H9 (cell line): ENCODE measurements around the gene S100Z. TPM values are rescaled to one million over a fixed set of nuclear protein-coding genes. Genes with fewer than 3 reads are reported as not detected.

Experiments used
- DNase-seq: peaks from one replicate; pipeline ENCODE4 v3.0.0-alpha.2; 2017
- H2AFZ ChIP-seq: one replicate; pipeline ENCODE4 v1.6.1; 2013; ENCODE audit warnings: mild to moderate bottlenecking, low read length, control low read depth, moderate library complexity
- H2AK5ac ChIP-seq: 2 replicates; pipeline ENCODE4 v1.6.1; 2013; ENCODE audit warnings: low read length, control low read depth, mixed read lengths; ENCODE audit not compliant: insufficient read length
- H2BK120ac ChIP-seq: one replicate; pipeline ENCODE4 v1.6.1; 2013; ENCODE audit warnings: low read depth, mild to moderate bottlenecking, low read length, control low read depth, inconsistent platforms; ENCODE audit not compliant: poor library complexity, severe bottlenecking
- H2BK12ac ChIP-seq: 2 replicates; pipeline ENCODE4 v1.6.1; 2013; ENCODE audit warnings: low read length, control low read depth, mixed read lengths, low read depth; ENCODE audit not compliant: insufficient read length
- H2BK15ac ChIP-seq: 2 replicates; pipeline ENCODE4 v1.6.1; 2013; ENCODE audit warnings: low read depth, low read length, control low read depth
- H2BK20ac ChIP-seq: one replicate; pipeline ENCODE4 v1.6.1; 2013; ENCODE audit warnings: low read depth, mild to moderate bottlenecking, low read length, control low read depth, inconsistent platforms; ENCODE audit not compliant: poor library complexity, severe bottlenecking
- H2BK5ac ChIP-seq: 2 replicates; pipeline ENCODE4 v1.6.1; 2013; ENCODE audit warnings: low read length, control low read depth, mixed read lengths; ENCODE audit not compliant: insufficient read length
- H3K14ac ChIP-seq: 2 replicates; pipeline ENCODE4 v1.6.1; 2013; ENCODE audit warnings: low read length, control low read depth; ENCODE audit not compliant: insufficient read depth
- H3K18ac ChIP-seq: 2 replicates; pipeline ENCODE4 v1.6.1; 2013; ENCODE audit warnings: low read depth, mild to moderate bottlenecking, mixed read lengths, low read length, control low read depth; ENCODE audit not compliant: insufficient read length
- H3K23ac ChIP-seq: 2 replicates; pipeline ENCODE4 v1.6.1; 2013; ENCODE audit warnings: low read length, control low read depth, mixed read lengths, low read depth; ENCODE audit not compliant: insufficient read length
- H3K23me2 ChIP-seq: 2 replicates; pipeline ENCODE4 v1.6.1; 2013; ENCODE audit warnings: low read depth, mild to moderate bottlenecking, mixed read lengths, low read length, control low read depth; ENCODE audit not compliant: insufficient read length, poor library complexity, severe bottlenecking
- H3K27ac ChIP-seq: 2 replicates; pipeline ENCODE4 v1.5.1; 2013; ENCODE audit warnings: low read length, control low read depth, mixed read lengths, low read depth; ENCODE audit not compliant: insufficient read length
- H3K27me3 ChIP-seq: 2 replicates; pipeline ENCODE4 v1.6.1; 2013; ENCODE audit warnings: low read length, control low read depth, inconsistent platforms; ENCODE audit not compliant: insufficient read depth
- H3K4ac ChIP-seq: 2 replicates; pipeline ENCODE4 v1.6.1; 2013; ENCODE audit warnings: low read depth, mild to moderate bottlenecking, control low read depth, inconsistent platforms, low read length, moderate library complexity
- H3K4me1 ChIP-seq: 2 replicates; pipeline ENCODE4 v1.6.1; 2013; ENCODE audit warnings: low read length, control low read depth, inconsistent platforms; ENCODE audit not compliant: insufficient read depth
- H3K4me2 ChIP-seq: 2 replicates; pipeline ENCODE4 v1.6.1; 2013; ENCODE audit warnings: low read length, control low read depth, mixed read lengths; ENCODE audit not compliant: insufficient read length, insufficient read depth
- H3K56ac ChIP-seq: 2 replicates; pipeline ENCODE4 v1.6.1; 2013; ENCODE audit warnings: low read depth, mild to moderate bottlenecking, mixed read lengths, low read length, control low read depth; ENCODE audit not compliant: insufficient read length
- H3K79me1 ChIP-seq: 2 replicates; pipeline ENCODE4 v1.6.1; 2013; ENCODE audit warnings: low read depth, mild to moderate bottlenecking, moderate library complexity, low read length, control low read depth, inconsistent platforms; ENCODE audit not compliant: insufficient read depth, poor library complexity, severe bottlenecking
- H3K79me2 ChIP-seq: 2 replicates; pipeline ENCODE4 v1.6.1; 2013; ENCODE audit warnings: low read length, control low read depth, inconsistent platforms; ENCODE audit not compliant: insufficient read depth
- H3K9ac ChIP-seq: 2 replicates; pipeline ENCODE4 v1.6.1; 2013; ENCODE audit warnings: low read length, control low read depth, mixed read lengths; ENCODE audit not compliant: insufficient read length; ENCODE audit errors: extremely low read depth
- H3K9me3 ChIP-seq: one replicate; pipeline ENCODE4 v1.6.1; 2013; ENCODE audit warnings: low read depth, low read length, inconsistent platforms; ENCODE audit not compliant: control insufficient read depth
- H3T11ph ChIP-seq: one replicate; pipeline ENCODE4 v1.6.1; 2013; ENCODE audit warnings: mild to moderate bottlenecking, low read length, control low read depth, inconsistent platforms
- H4K20me1 ChIP-seq: one replicate; pipeline ENCODE4 v1.6.1; 2013; ENCODE audit not compliant: control insufficient read depth, insufficient read length, insufficient read depth
- H4K5ac ChIP-seq: 2 replicates; pipeline ENCODE4 v1.6.1; 2013; ENCODE audit warnings: low read depth, mild to moderate bottlenecking, mixed read lengths, low read length, control low read depth; ENCODE audit not compliant: insufficient read length
- H4K8ac ChIP-seq: replicated peaks from 2 replicates; pipeline ENCODE4 v1.6.1; 2013; ENCODE audit warnings: low read length, control low read depth, mixed read lengths, low read depth; ENCODE audit not compliant: insufficient read length
- H4K91ac ChIP-seq: 2 replicates; pipeline ENCODE4 v1.6.1; 2013; ENCODE audit warnings: low read depth, mild to moderate bottlenecking, moderate library complexity, mixed read lengths, low read length, control low read depth; ENCODE audit not compliant: insufficient read length
- H3K27ac Mint-ChIP-seq, 3 experiments: 2 replicates in 2 of 3; 3 replicates in 1 of 3; pipeline ENCODE4 v1.8.0; 2020 to 2021; ENCODE audit warnings: mixed read lengths in 3 of 3, mild to moderate bottlenecking in 1 of 3, moderate library complexity in 1 of 3
- H3K27me3 Mint-ChIP-seq: 2 replicates; pipeline ENCODE4 v1.8.0; 2021; ENCODE audit warnings: low read depth, mild to moderate bottlenecking, moderate library complexity, mixed read lengths
- H3K36me3 Mint-ChIP-seq, 3 experiments: 2 replicates in 2 of 3; 3 replicates in 1 of 3; pipeline ENCODE4 v1.8.0; 2020 to 2021; ENCODE audit warnings: low read depth in 3 of 3, mixed read lengths in 3 of 3; ENCODE audit not compliant: insufficient read depth in 1 of 3
- H3K4me1 Mint-ChIP-seq, 2 experiments: 2 replicates each; pipeline ENCODE4 v1.8.0; 2020; ENCODE audit warnings: mixed read lengths in 2 of 2
- H3K4me3 Mint-ChIP-seq, 2 experiments: 2 replicates in 1 of 2; 3 replicates in 1 of 2; pipeline ENCODE4 v1.8.0; 2020 to 2021; ENCODE audit warnings: mild to moderate bottlenecking in 2 of 2, mixed read lengths in 2 of 2, moderate library complexity in 1 of 2
- H3K9me3 Mint-ChIP-seq, 2 experiments: 2 replicates in 1 of 2; 3 replicates in 1 of 2; pipeline ENCODE4 v1.8.0; 2020; ENCODE audit warnings: mild to moderate bottlenecking in 2 of 2, mixed read lengths in 2 of 2, moderate library complexity in 1 of 2
- WGBS: extraction: QIAGEN DNeasy Blood & Tissue Kit; methylation state at CpG from one replicate; pipeline ENCODE4 v1.1.7; 2013; ENCODE audit warnings: missing lambda C conversion rate, low lambda C conversion rate, mixed read lengths; ENCODE audit not compliant: insufficient read length; ENCODE audit errors: extremely low coverage; 5-methylcytosine and 5-hydroxymethylcytosine counted together
- total RNA-seq: library from RNA; stranded (reverse); gene quantifications from 2 replicates; pipeline ENCODE4 v1.2.1, GENCODE V29; 2021
- TF ChIP-seq, protein P1 (sequence below): fragments of 200-600 bp; sonication (generic); conservative IDR thresholded peaks from 3 replicates; pipeline ENCODE4 v1.8.0; 2021; ENCODE audit warnings: antibody characterized with exemption, mild to moderate bottlenecking

S100Z gene
- total RNA-seq, 1 experiment from 2014 or later: not detected

DNA sequence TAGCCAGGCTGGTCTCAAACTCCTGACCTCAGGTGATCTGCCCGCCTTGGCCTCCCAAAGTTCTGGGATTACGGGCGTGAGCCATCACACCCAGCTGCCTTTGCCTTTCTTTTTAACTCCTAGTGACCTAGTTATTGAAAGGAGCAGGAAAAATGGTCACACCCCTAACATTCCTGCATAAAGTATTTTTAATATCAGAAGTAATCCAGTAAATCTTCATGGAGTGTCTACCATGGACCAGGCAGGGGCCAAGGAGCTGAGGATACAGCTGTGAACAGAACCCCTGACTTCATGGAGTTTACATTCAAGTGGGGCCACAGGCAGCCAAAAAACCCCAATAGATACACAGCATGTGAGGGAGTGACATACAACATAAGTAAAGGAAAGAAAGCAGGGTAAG is 49.2 kb upstream of the S100Z start:
- Histone ChIP-seq H3K14ac (no peak overlapping the region), H3K27me3 (no peaks in the 10 kb centered on the region), H2BK120ac (no peak overlapping the region), H3K4me2 (no peak overlapping the region), H3K79me1 (no peaks in the 10 kb centered on the region), H4K5ac (no peak overlapping the region), H2BK5ac (no peak overlapping the region), H2BK12ac (no peak overlapping the region), H2BK20ac (peak overlapping the region; percentile 75), H2BK15ac (no peak overlapping the region), H3K79me2 (no peaks in the 10 kb centered on the region), H3K23ac (no peak overlapping the region), H3K18ac (no peak overlapping the region), H4K20me1 (no peaks in the 10 kb centered on the region), H3K56ac (no peak overlapping the region), H3T11ph (no peak overlapping the region), H3K9me3 (no peaks in the 10 kb centered on the region), H3K27ac (no peak overlapping the region), H3K9ac (no peak overlapping the region), H2AK5ac (no peak overlapping the region), H3K4ac (no peak overlapping the region), H3K4me1 (peaks cover 5% of the 10 kb centered on the region; the same call in 1 of the 2 replicates), H3K23me2 (no peaks in the 10 kb centered on the region), H4K91ac (no peak overlapping the region), H2AFZ (no peak overlapping the region), H4K8ac (no peak overlapping the region)
- H3K27me3 Mint-ChIP-seq: no peaks in the 10 kb centered on the region
- DNase-seq: no peak
- peaks cover 21 to 22% of the 10 kb centered on the region in 2 experiments for H3K4me1 Mint-ChIP-seq
- no peak overlapping the region; a peak in 1 of 7 replicates for H3K27ac Mint-ChIP-seq
- H3K9me3 Mint-ChIP-seq: peaks cover 0 to 5% of the 10 kb centered on the region in 2 experiments; a peak in 2 of 5 replicates
- H3K36me3 Mint-ChIP-seq: peaks cover 0 to 4% (median 0%) of the 10 kb centered on the region in 3 experiments; a peak in 1 of 7 replicates
- TF ChIP-seq, protein P1, sequence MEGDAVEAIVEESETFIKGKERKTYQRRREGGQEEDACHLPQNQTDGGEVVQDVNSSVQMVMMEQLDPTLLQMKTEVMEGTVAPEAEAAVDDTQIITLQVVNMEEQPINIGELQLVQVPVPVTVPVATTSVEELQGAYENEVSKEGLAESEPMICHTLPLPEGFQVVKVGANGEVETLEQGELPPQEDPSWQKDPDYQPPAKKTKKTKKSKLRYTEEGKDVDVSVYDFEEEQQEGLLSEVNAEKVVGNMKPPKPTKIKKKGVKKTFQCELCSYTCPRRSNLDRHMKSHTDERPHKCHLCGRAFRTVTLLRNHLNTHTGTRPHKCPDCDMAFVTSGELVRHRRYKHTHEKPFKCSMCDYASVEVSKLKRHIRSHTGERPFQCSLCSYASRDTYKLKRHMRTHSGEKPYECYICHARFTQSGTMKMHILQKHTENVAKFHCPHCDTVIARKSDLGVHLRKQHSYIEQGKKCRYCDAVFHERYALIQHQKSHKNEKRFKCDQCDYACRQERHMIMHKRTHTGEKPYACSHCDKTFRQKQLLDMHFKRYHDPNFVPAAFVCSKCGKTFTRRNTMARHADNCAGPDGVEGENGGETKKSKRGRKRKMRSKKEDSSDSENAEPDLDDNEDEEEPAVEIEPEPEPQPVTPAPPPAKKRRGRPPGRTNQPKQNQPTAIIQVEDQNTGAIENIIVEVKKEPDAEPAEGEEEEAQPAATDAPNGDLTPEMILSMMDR: no peak
- no peak overlapping the region for H3K4me3 Mint-ChIP-seq
- WGBS: no CpG with 5 or more reads among the region's 3 CpGs
